Large intestine (tissue), 3 donors: ENCODE results near the gene GLT8D2. TPM values are rescaled to one million over a fixed set of nuclear protein-coding genes. Genes with fewer than 3 reads are reported as not detected.

Experiments
- DNase-seq, 2 donors: peaks; one replicate each; pipeline versions ENCODE4 v3.0.0 to v3.0.0-alpha.2; 2013
- H3K27ac ChIP-seq: one replicate; pipeline ENCODE4 v1.5.1; 2013; ENCODE audit warnings: low read length
- H3K27me3 ChIP-seq: 2 replicates; pipeline ENCODE4 v1.6.1; 2013; ENCODE audit warnings: low read length; ENCODE audit not compliant: control insufficient read depth, insufficient read depth
- H3K36me3 ChIP-seq: 2 replicates; pipeline ENCODE4 v1.6.1; 2013; ENCODE audit warnings: low read length; ENCODE audit not compliant: control insufficient read depth, insufficient read depth
- H3K4me1 ChIP-seq: one replicate; pipeline ENCODE4 v1.6.1; 2013; ENCODE audit warnings: low read length; ENCODE audit not compliant: control insufficient read depth, insufficient read depth
- H3K4me3 ChIP-seq: one replicate; pipeline ENCODE4 v1.5.1; 2013; ENCODE audit warnings: low read length
- H3K9me3 ChIP-seq: one replicate; pipeline ENCODE4 v1.6.1; 2013; ENCODE audit warnings: mild to moderate bottlenecking, low read depth, low read length, moderate library complexity; ENCODE audit not compliant: control insufficient read depth
- WGBS: methylation state at CpG from one replicate; pipeline ENCODE4 v1.1.5; 2013; ENCODE audit warnings: low lambda C conversion rate; ENCODE audit not compliant: insufficient coverage; 5-methylcytosine and 5-hydroxymethylcytosine counted together
- polyA plus RNA-seq: library from polyadenylated mRNA; unstranded; fragments of 120-200 nt; gene quantifications from one replicate; pipeline ENCODE4 v1.2.1, GENCODE V29; 2013

Gene GLT8D2
- polyA plus RNA-seq, 1 donor, result 15.2 TPM

DNA sequence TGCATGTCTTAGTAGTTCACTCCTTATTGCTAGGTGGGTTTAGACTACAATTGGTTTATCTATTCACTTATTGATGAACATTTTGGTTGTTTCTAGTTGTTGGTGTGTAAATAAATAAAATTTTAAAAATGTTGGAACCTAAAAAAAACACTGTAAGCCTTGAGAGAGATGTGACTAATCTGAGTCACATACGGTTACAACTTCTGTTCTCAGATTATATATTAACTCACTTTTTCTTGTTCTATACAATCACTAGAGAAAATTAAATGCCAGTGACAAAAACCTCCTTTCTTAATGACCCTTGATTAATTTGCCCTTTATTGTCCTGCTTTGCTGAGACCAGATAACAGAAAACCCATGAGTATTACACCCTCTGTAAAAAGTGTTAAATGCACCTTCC is 91.4 kb downstream of the GLT8D2 start:
- Histone ChIP-seq H3K27ac (no peak overlapping the region), H3K9me3 (no peaks in the 10 kb centered on the region), H3K4me3 (no peak overlapping the region), H3K27me3 (no peaks in the 10 kb centered on the region), H3K36me3 (peaks cover 8% of the 10 kb centered on the region), H3K4me1 (peaks cover 6% of the 10 kb centered on the region)
- no peak for DNase-seq
- no CpG with 5 or more reads among the region's 1 CpG for WGBS

DNA sequence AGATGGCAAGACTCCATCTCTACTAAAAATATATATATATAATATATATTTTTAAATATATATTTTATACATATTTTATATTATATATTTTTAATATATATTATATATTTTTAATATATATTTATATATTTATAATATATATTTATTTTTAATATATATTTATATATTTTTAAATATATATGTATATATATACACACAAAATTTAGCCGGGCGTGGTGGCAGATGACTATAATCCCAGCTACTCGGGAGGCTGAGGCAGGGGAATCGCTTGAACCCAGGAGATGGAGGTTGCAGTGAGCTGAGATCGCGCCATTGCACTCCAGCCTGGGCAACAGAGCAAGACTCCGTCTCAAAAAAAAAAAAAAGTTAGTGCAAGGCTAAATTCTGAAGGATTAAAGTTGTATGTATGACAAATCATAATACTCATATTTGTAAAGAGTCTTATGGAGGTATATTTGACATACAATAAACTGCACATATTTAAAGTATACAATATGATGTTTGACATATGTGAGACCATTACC is 92.1 kb downstream of the GLT8D2 start:
- 90% methylated on average over 2 of the region's 7 CpGs for WGBS

GRCh38 chr12:103956509-103957027 is 93.4 kb downstream of the GLT8D2 start:
- Histone ChIP-seq H3K4me3 (peak overlapping the region; percentile 89), H3K27me3 (no peaks in the 10 kb centered on the region), H3K36me3 (peaks cover 23% of the 10 kb centered on the region), H3K4me1 (peaks cover 6% of the 10 kb centered on the region), H3K9me3 (no peaks in the 10 kb centered on the region), H3K27ac (peak overlapping the region; percentile 92)
- WGBS, result no CpG with 5 or more reads among the region's 31 CpGs
- DNase-seq, result no peak

More for the DNA sequence above, 92.1 kb downstream of the GLT8D2 start:
- Histone ChIP-seq H3K4me3 (peak overlapping the region; percentile 89), H3K36me3 (peaks cover 15% of the 10 kb centered on the region), H3K27me3 (no peaks in the 10 kb centered on the region), H3K27ac (peak overlapping the region; percentile 92), H3K9me3 (no peaks in the 10 kb centered on the region), H3K4me1 (peaks cover 6% of the 10 kb centered on the region)
- DNase-seq, result no peak

GRCh38 chr12:103955811-103956508 is 94.0 kb downstream of the GLT8D2 start:
- no peaks in the 10 kb centered on the region for H3K27me3 ChIP-seq
- no peak for DNase-seq
- peak overlapping the region; percentile 92 for H3K27ac ChIP-seq
- H3K4me3 ChIP-seq, result peak overlapping the region; percentile 89
- H3K9me3 ChIP-seq, result no peaks in the 10 kb centered on the region
- peaks cover 6% of the 10 kb centered on the region for H3K4me1 ChIP-seq
- WGBS, result 0% methylated on average over 1 of the region's 7 CpGs
- peaks cover 28% of the 10 kb centered on the region for H3K36me3 ChIP-seq

DNA sequence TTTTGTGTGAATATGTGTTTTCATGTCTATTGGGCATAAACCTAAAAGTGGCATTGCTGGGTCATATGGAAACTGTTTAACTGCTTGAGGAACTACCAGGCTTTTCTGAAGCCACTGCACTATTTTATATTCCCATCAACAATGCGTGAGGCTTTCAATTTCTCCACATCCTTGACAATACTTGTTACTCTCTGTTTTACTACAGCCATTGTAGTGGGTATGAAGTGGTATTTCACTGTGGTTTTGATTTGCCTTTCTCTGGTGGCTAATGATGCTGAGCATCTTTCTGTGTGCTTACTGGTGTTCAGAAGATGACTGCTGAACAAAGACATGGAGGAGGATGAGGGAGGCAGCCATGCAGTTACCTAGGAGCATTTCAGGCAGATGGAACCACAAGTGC is 97.5 kb downstream of the GLT8D2 start:
- H3K4me1 ChIP-seq, result peaks cover 6% of the 10 kb centered on the region
- H3K9me3 ChIP-seq, result no peaks in the 10 kb centered on the region
- no peak for DNase-seq
- H3K27ac ChIP-seq, result no peak overlapping the region
- peaks cover 54% of the 10 kb centered on the region for H3K36me3 ChIP-seq
- WGBS, result 0% methylated on average over 1 of the region's 1 CpG
- H3K4me3 ChIP-seq, result no peak overlapping the region
- H3K27me3 ChIP-seq, result no peaks in the 10 kb centered on the region

- H3K9me3 ChIP-seq, result no peaks in the 10 kb centered on the region
- 89% methylated on average over 3 of the region's 13 CpGs for WGBS
- H3K4me1 ChIP-seq, result no peaks in the 10 kb centered on the region
- peaks cover 84% of the 10 kb centered on the region for H3K36me3 ChIP-seq
- no peak for DNase-seq
- H3K27ac ChIP-seq, result no peak overlapping the region
- no peak overlapping the region for H3K4me3 ChIP-seq
- H3K27me3 ChIP-seq, result no peaks in the 10 kb centered on the region
These were observed 101.1 kb downstream of the GLT8D2 start for GRCh38 chr12:103948746-103949406.

- H3K4me1 ChIP-seq, result no peaks in the 10 kb centered on the region
- H3K4me3 ChIP-seq, result no peak overlapping the region
- DNase-seq, result no peak
- no peaks in the 10 kb centered on the region for H3K9me3 ChIP-seq
- peaks cover 83% of the 10 kb centered on the region for H3K36me3 ChIP-seq
- 80% methylated on average over 1 of the region's 7 CpGs for WGBS
- H3K27ac ChIP-seq, result no peak overlapping the region
- H3K27me3 ChIP-seq, result no peaks in the 10 kb centered on the region
These were observed 102.0 kb downstream of the GLT8D2 start for GRCh38 chr12:103947871-103948555.

- Histone ChIP-seq H3K36me3 (peaks cover 86% of the 10 kb centered on the region), H3K27ac (no peak overlapping the region), H3K4me1 (no peaks in the 10 kb centered on the region), H3K27me3 (no peaks in the 10 kb centered on the region), H3K4me3 (no peak overlapping the region), H3K9me3 (peaks cover 3% of the 10 kb centered on the region)
- WGBS, result no CpG with 5 or more reads among the region's 3 CpGs
- no peak for DNase-seq
These were observed 105.0 kb downstream of the GLT8D2 start for GRCh38 chr12:103944964-103945363.
